NB4 (cell line): ENCODE results near the gene SOX6.

Experiments used
- POLR2A ChIP-seq: IDR thresholded peaks from 2 replicates; pipeline ENCODE4 v1.6.1; 2011; ENCODE audit warnings: mild to moderate bottlenecking; ENCODE audit not compliant: insufficient read length; ENCODE audit errors: extremely low read depth
- TF ChIP-seq, protein P1 (sequence below): IDR thresholded peaks from one replicate; pipeline ENCODE4 v1.5.1; 2012; ENCODE audit warnings: low read depth, low read length
- TF ChIP-seq, protein P2 (sequence below): IDR thresholded peaks from 2 replicates; pipeline ENCODE4 v1.6.1; 2011; ENCODE audit warnings: low read depth, low read length

DNA sequence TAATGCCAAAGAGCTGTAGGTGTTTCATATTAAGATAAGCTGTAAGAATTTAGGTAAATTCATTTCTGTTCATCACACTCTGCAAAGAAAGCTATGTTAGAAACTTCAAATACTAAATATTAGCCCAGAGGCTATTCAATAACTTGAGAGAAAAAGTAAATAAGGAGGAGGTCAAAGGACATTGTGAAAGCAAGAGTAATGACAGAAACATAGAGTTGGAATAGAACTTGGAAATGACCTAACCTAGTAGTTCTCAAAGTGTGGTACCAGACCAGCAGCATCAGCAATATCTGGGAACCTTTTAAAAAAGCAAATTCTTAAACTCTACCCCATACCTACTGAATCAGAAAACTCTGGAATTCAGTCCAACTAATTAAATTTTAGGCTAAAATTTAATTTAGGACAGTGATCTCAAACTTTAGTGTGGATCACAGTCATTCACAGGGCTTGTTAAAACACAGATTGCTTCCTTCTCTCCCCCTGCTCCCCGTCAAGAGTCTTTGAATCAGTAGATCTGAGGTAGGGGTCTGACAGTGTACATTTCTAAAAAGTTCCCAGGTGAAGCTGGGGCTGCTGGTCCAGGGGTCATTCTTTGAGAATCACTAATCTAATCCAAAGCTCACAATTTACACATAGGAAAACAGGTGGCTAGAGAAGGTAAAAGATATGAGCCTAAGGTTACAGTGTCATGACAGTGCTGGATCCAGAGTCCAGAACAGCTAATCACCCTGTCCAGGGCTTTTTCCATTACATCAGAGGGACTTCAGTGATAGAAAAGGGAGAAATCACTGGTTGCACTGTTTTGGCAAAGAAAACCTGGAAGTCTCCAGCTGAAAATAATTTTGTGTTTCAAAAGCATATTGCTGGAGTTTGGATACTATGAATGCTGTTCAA is 241.1 kb downstream of the SOX6 start:
- TF ChIP-seq POLR2A: no peak
- TF ChIP-seq, protein P1, sequence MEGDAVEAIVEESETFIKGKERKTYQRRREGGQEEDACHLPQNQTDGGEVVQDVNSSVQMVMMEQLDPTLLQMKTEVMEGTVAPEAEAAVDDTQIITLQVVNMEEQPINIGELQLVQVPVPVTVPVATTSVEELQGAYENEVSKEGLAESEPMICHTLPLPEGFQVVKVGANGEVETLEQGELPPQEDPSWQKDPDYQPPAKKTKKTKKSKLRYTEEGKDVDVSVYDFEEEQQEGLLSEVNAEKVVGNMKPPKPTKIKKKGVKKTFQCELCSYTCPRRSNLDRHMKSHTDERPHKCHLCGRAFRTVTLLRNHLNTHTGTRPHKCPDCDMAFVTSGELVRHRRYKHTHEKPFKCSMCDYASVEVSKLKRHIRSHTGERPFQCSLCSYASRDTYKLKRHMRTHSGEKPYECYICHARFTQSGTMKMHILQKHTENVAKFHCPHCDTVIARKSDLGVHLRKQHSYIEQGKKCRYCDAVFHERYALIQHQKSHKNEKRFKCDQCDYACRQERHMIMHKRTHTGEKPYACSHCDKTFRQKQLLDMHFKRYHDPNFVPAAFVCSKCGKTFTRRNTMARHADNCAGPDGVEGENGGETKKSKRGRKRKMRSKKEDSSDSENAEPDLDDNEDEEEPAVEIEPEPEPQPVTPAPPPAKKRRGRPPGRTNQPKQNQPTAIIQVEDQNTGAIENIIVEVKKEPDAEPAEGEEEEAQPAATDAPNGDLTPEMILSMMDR: no peak
- TF ChIP-seq, protein P2, sequence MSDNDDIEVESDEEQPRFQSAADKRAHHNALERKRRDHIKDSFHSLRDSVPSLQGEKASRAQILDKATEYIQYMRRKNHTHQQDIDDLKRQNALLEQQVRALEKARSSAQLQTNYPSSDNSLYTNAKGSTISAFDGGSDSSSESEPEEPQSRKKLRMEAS: no peak
